ENCODE results near the gene PUS1. TPM values are rescaled to one million over a fixed set of nuclear protein-coding genes. Genes with fewer than 3 reads are reported as not detected.

Gene PUS1
- total and polyA plus RNA-seq, 10 of the 15 experiments (the other 5 are each of a cell fraction or from before 2014, with no cell fraction given): 1.3 to 74.2 (median 25.4) TPM

- ATAC-seq (no peak), DNase-seq (ENCODE audit: low read depth, low spot score) (no peak), FAIRE-seq (no peak)
- in situ Hi-C loops (cut with MboI) (no loop called here), intact Hi-C loops (cut with micrococcal nuclease; ENCODE audit: unreplicated experiment) (no loop called here)
- H3K9me3 ChIP-seq (replicated peaks; ENCODE audit: control insufficient read depth, insufficient read depth, low read length): no peaks in the 10 kb centered on the region
- H3K4me1 ChIP-seq (ENCODE audit: control insufficient read depth, insufficient read depth, low read length): no peaks in the 10 kb centered on the region
- no peaks in the 10 kb centered on the region for H3K79me2 ChIP-seq (ENCODE audit: control insufficient read depth, insufficient read depth, low read length)
- ChIA-PET POLR2A (no interaction called here), RAD21 (ENCODE audit: unreplicated experiment) (no interaction called here), CTCF (interaction anchor here (0.6 kb wide), 1 partner anchor 177 kb away, joined by 3 read pairs; no protein-coding TSS in a partner anchor), SMC1A (ENCODE audit: uncharacterized antibody, unreplicated experiment) (no interaction called here)
- no peak overlapping the region for H3K4me3 ChIP-seq
- H3K9ac ChIP-seq (ENCODE audit: control insufficient read depth, insufficient read depth, low read length): no peak overlapping the region
- H2AFZ ChIP-seq (ENCODE audit: control insufficient read depth, low read depth, low read length): no peak overlapping the region
- H3K36me3 ChIP-seq (ENCODE audit: control insufficient read depth in 2 of 2, insufficient read depth in 2 of 2, low read length in 1 of 2): no peaks in the 10 kb centered on the region; a peak in 3 of 4 replicates
- H3K27ac ChIP-seq (ENCODE audit: control insufficient read depth, insufficient read depth): no peak overlapping the region
- H3K27me3 ChIP-seq (replicated peaks in 1 of 2; ENCODE audit: control insufficient read depth in 2 of 2, insufficient read depth in 2 of 2, low read length in 1 of 2): no peaks in the 10 kb centered on the region
- WGBS (ENCODE audit: insufficient coverage, insufficient replicate concordance, low lambda C conversion rate, missing lambda C conversion rate): 95% methylated on average over 8 of the region's 8 CpGs
- no peak for TF ChIP-seq KAT2A (conservative IDR thresholded peaks at IDR 0.05; ENCODE audit: control insufficient read depth, low read depth, low read length)
- no peak for TF ChIP-seq POU2F2 (IDR thresholded peaks at IDR 0.05; ENCODE audit: borderline replicate concordance, low read depth, low read length)
- TF ChIP-seq NFIC (IDR thresholded peaks at IDR 0.05; ENCODE audit: low read depth, low read length): no peak
- H4K20me1 ChIP-seq (ENCODE audit: control insufficient read depth, insufficient read depth): no peaks in the 10 kb centered on the region
- H3K4me2 ChIP-seq (ENCODE audit: control insufficient read depth, insufficient read depth): no peak overlapping the region
- BruUV-seq (replicated peaks): no TSS peak
Observed at GRCh38 chr12:131913666-131914065, 15.4 kb upstream of the PUS1 start.

- ChIA-PET CTCF (no interaction called here), POLR2A (no interaction called here), RAD21 (ENCODE audit: unreplicated experiment) (no interaction called here), SMC1A (ENCODE audit: uncharacterized antibody, unreplicated experiment) (no interaction called here)
- H3K4me1 ChIP-seq (ENCODE audit: control insufficient read depth, insufficient read depth, low read length): no peaks in the 10 kb centered on the region
- no peaks in the 10 kb centered on the region; a peak in 3 of 4 replicates for H3K36me3 ChIP-seq (ENCODE audit: control insufficient read depth in 2 of 2, insufficient read depth in 2 of 2, low read length in 1 of 2)
- no peaks in the 10 kb centered on the region for H3K79me2 ChIP-seq (ENCODE audit: control insufficient read depth, insufficient read depth, low read length)
- intact Hi-C loops (cut with micrococcal nuclease; ENCODE audit: unreplicated experiment): no loop called here
- H3K27ac ChIP-seq (ENCODE audit: control insufficient read depth, insufficient read depth): no peak overlapping the region
- BruUV-seq (replicated peaks): no TSS peak
- H2AFZ ChIP-seq (ENCODE audit: control insufficient read depth, low read depth, low read length): no peak overlapping the region
- H3K9ac ChIP-seq (ENCODE audit: control insufficient read depth, insufficient read depth, low read length): no peak overlapping the region
- ATAC-seq (no peak), FAIRE-seq (no peak), DNase-seq (ENCODE audit: low read depth, low spot score) (no peak)
- 93% methylated on average over 14 of the region's 14 CpGs for WGBS (ENCODE audit: insufficient coverage, insufficient replicate concordance, low lambda C conversion rate, missing lambda C conversion rate)
- in situ Hi-C loops (cut with MboI): no loop called here
- H4K20me1 ChIP-seq (ENCODE audit: control insufficient read depth, insufficient read depth): no peaks in the 10 kb centered on the region
- H3K4me2 ChIP-seq (ENCODE audit: control insufficient read depth, insufficient read depth): no peak overlapping the region
- TF ChIP-seq MXI1 (IDR thresholded peaks at IDR 0.05; ENCODE audit: low read depth, low read length) (no peak), NR2F1 (conservative IDR thresholded peaks at IDR 0.05) (no peak), SREBF2 (IDR thresholded peaks at IDR 0.05; ENCODE audit: low read length) (no peak), RBBP5 (conservative IDR thresholded peaks at IDR 0.05) (no peak), SUPT20H (IDR thresholded peaks at IDR 0.05; ENCODE audit: borderline replicate concordance, control insufficient read depth, low read depth, low read length) (no peak), DPF2 (IDR thresholded peaks at IDR 0.05) (no peak)
- TF ChIP-seq, protein P1, sequence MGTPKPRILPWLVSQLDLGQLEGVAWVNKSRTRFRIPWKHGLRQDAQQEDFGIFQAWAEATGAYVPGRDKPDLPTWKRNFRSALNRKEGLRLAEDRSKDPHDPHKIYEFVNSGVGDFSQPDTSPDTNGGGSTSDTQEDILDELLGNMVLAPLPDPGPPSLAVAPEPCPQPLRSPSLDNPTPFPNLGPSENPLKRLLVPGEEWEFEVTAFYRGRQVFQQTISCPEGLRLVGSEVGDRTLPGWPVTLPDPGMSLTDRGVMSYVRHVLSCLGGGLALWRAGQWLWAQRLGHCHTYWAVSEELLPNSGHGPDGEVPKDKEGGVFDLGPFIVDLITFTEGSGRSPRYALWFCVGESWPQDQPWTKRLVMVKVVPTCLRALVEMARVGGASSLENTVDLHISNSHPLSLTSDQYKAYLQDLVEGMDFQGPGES (IDR thresholded peaks at IDR 0.05): no peak
- no peaks in the 10 kb centered on the region for H3K9me3 ChIP-seq (replicated peaks; ENCODE audit: control insufficient read depth, insufficient read depth, low read length)
- no peaks in the 10 kb centered on the region for H3K27me3 ChIP-seq (replicated peaks in 1 of 2; ENCODE audit: control insufficient read depth in 2 of 2, insufficient read depth in 2 of 2, low read length in 1 of 2)
- H3K4me3 ChIP-seq: no peak overlapping the region
Observed at GRCh38 chr12:131914179-131914702, 14.8 kb upstream of the PUS1 start.

Data from GM12878 (cell line).